ENCODE measurements around the gene NEDD9. TPM values are rescaled to one million over a fixed set of nuclear protein-coding genes. Genes with fewer than 3 reads are reported as not detected.

NEDD9 gene
- total RNA-seq, 4 donors from 2014 or later, result 7.7 to 14.9 (median 10.9) TPM

DNA sequence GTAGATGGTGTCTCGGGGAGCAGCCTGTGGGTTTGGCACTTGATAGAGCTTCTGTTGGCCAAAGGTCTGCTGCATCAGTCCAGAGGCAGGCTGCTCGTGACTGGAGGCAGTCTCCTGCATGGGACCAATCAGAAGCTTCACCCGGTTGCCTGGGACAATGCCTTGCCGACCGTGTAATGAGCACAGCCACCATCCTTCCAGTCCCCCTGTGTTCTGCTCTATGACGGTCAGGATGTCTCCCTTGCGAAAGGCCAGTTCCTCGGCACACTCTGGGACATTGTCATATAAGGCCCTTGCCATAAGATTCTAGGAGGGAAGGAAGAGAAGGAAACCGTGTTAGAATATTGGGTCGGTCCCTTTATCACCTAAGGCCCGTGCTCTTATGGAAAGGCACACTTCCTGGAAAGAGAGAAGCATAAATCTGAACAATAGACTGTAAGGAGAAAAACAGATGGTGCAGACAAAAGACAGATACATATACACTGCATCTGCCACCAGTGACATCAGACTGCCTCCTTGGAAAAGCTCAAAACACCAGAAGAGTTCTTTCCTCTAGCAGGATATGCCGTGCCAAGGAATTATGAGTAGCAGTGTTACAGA is 18.9 kb downstream of the NEDD9 start:
- Histone ChIP-seq H3K27ac (peak overlapping the region in 3 of 4 donors; percentile 69 to 80 (median 77)), H3K27me3 (peaks cover 0 to 31% (median 0%) of the 10 kb centered on the region in 4 donors), H3K4me1 (peaks cover 13 to 91% (median 52%) of the 10 kb centered on the region in 3 donors), H3K36me3 (peaks cover 0 to 4% (median 0%) of the 10 kb centered on the region in 3 donors), H3K9me3 (no peaks in the 10 kb centered on the region), H3K4me3 (no peak overlapping the region)
- WGBS, 2 donors, result 51 to 88% methylated on average over 6 to 11 of the region's 12 CpGs
- intact Hi-C loops (cut with DNase I), result no loop called here
- DNase-seq, result no peak
- TF ChIP-seq, protein P1, sequence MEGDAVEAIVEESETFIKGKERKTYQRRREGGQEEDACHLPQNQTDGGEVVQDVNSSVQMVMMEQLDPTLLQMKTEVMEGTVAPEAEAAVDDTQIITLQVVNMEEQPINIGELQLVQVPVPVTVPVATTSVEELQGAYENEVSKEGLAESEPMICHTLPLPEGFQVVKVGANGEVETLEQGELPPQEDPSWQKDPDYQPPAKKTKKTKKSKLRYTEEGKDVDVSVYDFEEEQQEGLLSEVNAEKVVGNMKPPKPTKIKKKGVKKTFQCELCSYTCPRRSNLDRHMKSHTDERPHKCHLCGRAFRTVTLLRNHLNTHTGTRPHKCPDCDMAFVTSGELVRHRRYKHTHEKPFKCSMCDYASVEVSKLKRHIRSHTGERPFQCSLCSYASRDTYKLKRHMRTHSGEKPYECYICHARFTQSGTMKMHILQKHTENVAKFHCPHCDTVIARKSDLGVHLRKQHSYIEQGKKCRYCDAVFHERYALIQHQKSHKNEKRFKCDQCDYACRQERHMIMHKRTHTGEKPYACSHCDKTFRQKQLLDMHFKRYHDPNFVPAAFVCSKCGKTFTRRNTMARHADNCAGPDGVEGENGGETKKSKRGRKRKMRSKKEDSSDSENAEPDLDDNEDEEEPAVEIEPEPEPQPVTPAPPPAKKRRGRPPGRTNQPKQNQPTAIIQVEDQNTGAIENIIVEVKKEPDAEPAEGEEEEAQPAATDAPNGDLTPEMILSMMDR (IDR thresholded peaks at IDR 0.05), result no peak
- TF ChIP-seq POLR2A (IDR thresholded peaks at IDR 0.05), result no peak

DNA sequence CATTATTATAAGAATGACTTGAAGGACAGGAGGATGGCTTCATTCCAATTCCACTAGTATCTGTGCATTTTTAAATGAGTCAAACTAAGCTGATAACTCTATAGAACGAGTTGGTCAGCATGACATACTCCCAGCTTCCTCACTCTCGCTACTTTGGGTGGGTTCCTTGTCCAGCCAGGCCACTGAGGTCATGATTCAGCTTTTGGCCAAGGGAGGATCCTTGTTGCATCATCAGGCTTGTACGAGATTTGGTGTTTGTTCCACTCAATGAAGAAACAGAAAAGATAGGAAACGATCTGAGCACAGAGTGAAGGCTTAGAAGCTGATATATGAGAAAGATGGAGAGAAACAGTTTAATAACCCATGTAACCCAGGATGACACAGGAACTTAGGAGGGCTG is 19.8 kb downstream of the NEDD9 start:
- H3K36me3 ChIP-seq, result peaks cover 0 to 4% (median 0%) of the 10 kb centered on the region in 3 donors
- H3K27ac ChIP-seq, result peak overlapping the region in 3 of 4 donors; percentile 69 to 80 (median 77)
- no peaks in the 10 kb centered on the region for H3K9me3 ChIP-seq
- peaks cover 0 to 23% (median 0%) of the 10 kb centered on the region in 4 donors for H3K27me3 ChIP-seq
- intact Hi-C loops (cut with DNase I), result no loop called here
- DNase-seq, result no peak
- TF ChIP-seq, protein P1 (IDR thresholded peaks at IDR 0.05), result no peak
- TF ChIP-seq POLR2A (IDR thresholded peaks at IDR 0.05), result no peak
- H3K4me3 ChIP-seq, result no peak overlapping the region
- peaks cover 15 to 87% (median 48%) of the 10 kb centered on the region in 3 donors for H3K4me1 ChIP-seq
- 16 to 28% methylated on average over 4 of the region's 4 CpGs for WGBS, 2 donors

DNA sequence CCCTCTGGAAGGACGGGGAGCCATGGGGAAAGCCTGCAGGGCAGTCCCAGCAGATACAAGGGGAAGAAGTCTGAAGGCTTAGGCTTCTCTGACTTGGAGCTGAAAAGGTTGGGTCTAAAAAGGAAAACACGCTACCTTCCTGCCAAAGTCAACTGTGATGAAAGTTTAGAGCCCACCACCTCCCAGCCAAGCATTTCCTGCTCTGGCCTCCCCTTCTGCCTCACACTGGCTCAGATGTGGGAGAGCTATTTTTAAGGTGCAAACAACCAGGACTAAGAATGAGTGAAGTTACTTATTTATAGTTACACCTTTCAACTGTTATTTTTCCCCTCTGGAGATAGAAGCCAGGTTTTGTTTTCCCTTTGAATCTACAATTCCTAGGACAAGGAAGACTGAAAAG is 21.2 kb downstream of the NEDD9 start:
- 81 to 92% methylated on average over 2 of the region's 2 CpGs for WGBS, 2 donors
- intact Hi-C loops (cut with DNase I), result no loop called here
- peak overlapping the region in 3 of 4 donors; percentile 45 to 73 (median 69) for H3K27ac ChIP-seq
- no peak overlapping the region for H3K4me3 ChIP-seq
- no peaks in the 10 kb centered on the region for H3K9me3 ChIP-seq
- H3K4me1 ChIP-seq, result peaks cover 25 to 90% (median 53%) of the 10 kb centered on the region in 3 donors
- TF ChIP-seq POLR2A (IDR thresholded peaks at IDR 0.05), result no peak
- TF ChIP-seq, protein P1 (IDR thresholded peaks at IDR 0.05), result no peak
- H3K36me3 ChIP-seq, result peaks cover 0 to 4% (median 0%) of the 10 kb centered on the region in 3 donors
- peaks cover 0 to 22% (median 0%) of the 10 kb centered on the region in 4 donors for H3K27me3 ChIP-seq
- no peak for DNase-seq

DNA sequence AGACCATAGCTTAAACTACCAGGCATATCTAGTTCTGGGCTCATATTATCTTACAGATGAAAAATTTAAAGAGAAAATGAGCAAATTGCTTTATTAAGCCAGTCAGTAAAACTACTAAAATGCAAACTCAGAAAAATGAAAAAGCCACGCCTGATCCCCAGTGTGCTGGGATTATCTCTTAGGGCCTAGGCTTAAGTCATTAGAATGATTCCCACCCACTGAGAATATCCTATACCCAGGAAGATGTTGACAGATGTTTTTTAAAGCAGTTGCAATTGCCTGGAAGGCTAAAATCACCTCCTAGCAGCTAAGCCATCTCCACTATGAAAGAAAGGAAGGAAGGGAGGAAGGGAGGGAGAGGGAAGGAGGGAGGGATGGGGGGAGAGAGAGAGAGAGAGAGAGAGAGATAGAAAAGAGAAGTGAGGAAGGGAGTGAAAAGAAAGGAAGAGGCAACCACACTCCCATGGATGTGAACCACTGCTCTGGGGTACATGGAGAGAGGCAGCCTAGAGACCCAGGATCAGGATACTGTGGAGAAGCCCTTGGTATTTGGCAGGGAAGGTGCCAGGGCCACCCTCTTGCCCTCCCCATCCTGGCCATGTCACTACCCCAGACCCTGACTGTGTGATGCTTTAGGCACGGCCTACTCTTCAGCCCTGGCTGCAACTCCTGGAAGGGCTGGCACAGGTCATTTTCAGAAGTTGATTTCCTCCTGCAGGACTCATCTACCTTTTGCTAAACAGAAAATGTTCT is 21.9 kb downstream of the NEDD9 start:
- WGBS, 2 donors, result 69 to 91% methylated on average over 2 of the region's 2 CpGs
- no peak for DNase-seq
- TF ChIP-seq, protein P1 (IDR thresholded peaks at IDR 0.05), result no peak
- TF ChIP-seq POLR2A (IDR thresholded peaks at IDR 0.05), result no peak
- Histone ChIP-seq H3K9me3 (no peaks in the 10 kb centered on the region), H3K4me3 (no peak overlapping the region), H3K36me3 (peaks cover 0 to 4% (median 0%) of the 10 kb centered on the region in 3 donors), H3K27me3 (peaks cover 0 to 22% (median 0%) of the 10 kb centered on the region in 4 donors), H3K27ac (peak overlapping the region in 3 of 4 donors; percentile 45 to 73 (median 69)), H3K4me1 (peaks cover 25 to 90% (median 58%) of the 10 kb centered on the region in 3 donors)
- intact Hi-C loops (cut with DNase I), result no loop called here

DNA sequence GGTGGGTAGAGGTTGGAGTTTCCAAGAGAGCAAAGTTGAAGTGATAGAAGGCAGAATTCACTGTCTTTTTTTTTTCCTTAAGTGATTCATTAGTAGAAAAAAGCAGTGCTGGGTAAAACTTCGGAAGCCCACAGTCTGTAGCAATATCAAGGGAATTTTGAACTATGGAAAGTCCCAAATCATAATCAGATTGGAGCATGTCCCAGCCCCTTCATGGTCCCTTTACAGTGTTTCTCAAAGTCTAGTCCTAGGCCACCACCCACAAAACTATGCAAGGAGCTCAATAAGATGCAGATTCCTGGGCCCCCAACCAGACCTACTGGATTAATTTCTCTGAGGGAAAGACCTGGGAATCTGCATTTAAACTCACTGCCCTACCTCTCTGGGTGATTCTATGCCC is 22.6 kb downstream of the NEDD9 start:
- Histone ChIP-seq H3K9me3 (no peaks in the 10 kb centered on the region), H3K4me1 (peaks cover 25 to 85% (median 57%) of the 10 kb centered on the region in 3 donors), H3K27me3 (peaks cover 0 to 15% (median 0%) of the 10 kb centered on the region in 4 donors), H3K36me3 (peaks cover 0 to 4% (median 0%) of the 10 kb centered on the region in 3 donors), H3K4me3 (no peak overlapping the region), H3K27ac (peak overlapping the region in 3 of 4 donors; percentile 20 to 69 (median 49))
- 28 to 32% methylated on average over 1 of the region's 1 CpG for WGBS, 2 donors
- no peak for DNase-seq
- TF ChIP-seq POLR2A (IDR thresholded peaks at IDR 0.05), result no peak
- TF ChIP-seq, protein P1 (IDR thresholded peaks at IDR 0.05), result no peak
- intact Hi-C loops (cut with DNase I), result no loop called here

Data from esophagus squamous epithelium (tissue), 5 donors.